Cardiac fibroblast (primary cell): ENCODE measurements around the gene KCNQ1OT1.

Experiments
- DNase-seq, 2 donors: peaks; one replicate each; pipeline versions ENCODE4 v3.0.0 to v3.0.0-alpha.2; 2010; ENCODE audit warnings: low read depth in 2 of 2
- H3K4me3 ChIP-seq, 2 donors: replicated peaks in 1 of 2; 1 replicate in 1 of 2; 2 replicates in 1 of 2; pipeline ENCODE4 v1.5.1; 2011; ENCODE audit warnings: low read depth in 2 of 2, low read length in 2 of 2, mild to moderate bottlenecking in 2 of 2, moderate library complexity in 1 of 2
- TF ChIP-seq, protein P1 (sequence below): IDR thresholded peaks from one replicate; pipeline ENCODE4 v1.5.1; 2011; ENCODE audit warnings: low read depth, mild to moderate bottlenecking, low read length, inconsistent platforms

The KCNQ1OT1 gene

DNA sequence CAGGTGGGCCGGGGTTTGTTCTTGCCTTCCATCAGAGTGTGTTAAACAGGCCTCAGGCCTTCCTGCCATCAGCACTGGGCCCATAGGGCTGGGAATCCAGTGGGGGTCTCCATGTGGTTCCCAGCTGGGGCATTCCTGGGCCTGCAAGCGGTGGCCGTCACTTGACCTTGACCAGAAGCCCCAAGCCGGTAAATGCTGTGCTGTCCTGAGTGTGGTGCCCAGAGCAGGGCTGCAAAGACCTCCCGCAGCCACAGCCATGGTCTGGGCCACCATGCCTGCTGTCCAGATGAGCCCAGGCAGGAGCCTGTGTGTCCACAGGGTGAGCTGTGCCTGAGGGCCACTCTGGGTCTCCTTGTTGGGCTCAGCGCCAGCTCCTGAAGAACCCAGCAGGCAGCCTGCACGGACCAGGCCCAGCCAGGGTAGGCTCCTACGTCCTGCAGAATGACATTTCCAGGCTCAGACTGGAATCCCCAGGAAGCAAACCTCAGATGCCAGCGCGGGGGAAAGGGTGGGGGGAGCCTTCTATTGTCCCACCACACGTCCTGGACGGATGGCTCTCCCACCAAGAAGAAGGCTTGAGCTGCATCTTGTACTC is 117.3 kb downstream of the KCNQ1OT1 start:
- no peak for DNase-seq
- H3K4me3 ChIP-seq, result no peak overlapping the region
- TF ChIP-seq, protein P1, sequence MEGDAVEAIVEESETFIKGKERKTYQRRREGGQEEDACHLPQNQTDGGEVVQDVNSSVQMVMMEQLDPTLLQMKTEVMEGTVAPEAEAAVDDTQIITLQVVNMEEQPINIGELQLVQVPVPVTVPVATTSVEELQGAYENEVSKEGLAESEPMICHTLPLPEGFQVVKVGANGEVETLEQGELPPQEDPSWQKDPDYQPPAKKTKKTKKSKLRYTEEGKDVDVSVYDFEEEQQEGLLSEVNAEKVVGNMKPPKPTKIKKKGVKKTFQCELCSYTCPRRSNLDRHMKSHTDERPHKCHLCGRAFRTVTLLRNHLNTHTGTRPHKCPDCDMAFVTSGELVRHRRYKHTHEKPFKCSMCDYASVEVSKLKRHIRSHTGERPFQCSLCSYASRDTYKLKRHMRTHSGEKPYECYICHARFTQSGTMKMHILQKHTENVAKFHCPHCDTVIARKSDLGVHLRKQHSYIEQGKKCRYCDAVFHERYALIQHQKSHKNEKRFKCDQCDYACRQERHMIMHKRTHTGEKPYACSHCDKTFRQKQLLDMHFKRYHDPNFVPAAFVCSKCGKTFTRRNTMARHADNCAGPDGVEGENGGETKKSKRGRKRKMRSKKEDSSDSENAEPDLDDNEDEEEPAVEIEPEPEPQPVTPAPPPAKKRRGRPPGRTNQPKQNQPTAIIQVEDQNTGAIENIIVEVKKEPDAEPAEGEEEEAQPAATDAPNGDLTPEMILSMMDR, result no peak

DNA sequence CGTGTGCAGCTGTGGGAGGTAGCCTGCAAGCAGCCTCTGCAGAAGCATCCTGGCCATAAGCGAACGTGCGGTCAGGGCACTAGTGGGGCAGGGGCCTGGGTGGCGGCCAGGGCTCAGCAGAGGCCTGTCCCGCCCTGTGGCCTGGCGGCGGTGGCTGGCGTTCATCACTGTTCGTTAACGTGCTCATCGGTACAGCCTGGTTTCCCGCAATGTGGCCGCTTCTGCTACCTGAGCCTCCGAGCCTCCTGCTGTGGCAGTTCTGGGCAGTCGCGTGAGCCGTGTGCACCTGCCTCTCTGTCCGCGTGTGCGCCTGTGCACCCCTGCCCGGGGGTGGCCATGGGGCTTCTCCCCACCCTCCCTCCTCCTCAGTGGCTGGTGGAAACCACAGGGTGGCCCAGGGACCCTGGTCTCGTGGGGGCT is 117.9 kb downstream of the KCNQ1OT1 start:
- H3K4me3 ChIP-seq, result no peak overlapping the region
- DNase-seq, result no peak
- TF ChIP-seq, protein P1, result no peak

DNA sequence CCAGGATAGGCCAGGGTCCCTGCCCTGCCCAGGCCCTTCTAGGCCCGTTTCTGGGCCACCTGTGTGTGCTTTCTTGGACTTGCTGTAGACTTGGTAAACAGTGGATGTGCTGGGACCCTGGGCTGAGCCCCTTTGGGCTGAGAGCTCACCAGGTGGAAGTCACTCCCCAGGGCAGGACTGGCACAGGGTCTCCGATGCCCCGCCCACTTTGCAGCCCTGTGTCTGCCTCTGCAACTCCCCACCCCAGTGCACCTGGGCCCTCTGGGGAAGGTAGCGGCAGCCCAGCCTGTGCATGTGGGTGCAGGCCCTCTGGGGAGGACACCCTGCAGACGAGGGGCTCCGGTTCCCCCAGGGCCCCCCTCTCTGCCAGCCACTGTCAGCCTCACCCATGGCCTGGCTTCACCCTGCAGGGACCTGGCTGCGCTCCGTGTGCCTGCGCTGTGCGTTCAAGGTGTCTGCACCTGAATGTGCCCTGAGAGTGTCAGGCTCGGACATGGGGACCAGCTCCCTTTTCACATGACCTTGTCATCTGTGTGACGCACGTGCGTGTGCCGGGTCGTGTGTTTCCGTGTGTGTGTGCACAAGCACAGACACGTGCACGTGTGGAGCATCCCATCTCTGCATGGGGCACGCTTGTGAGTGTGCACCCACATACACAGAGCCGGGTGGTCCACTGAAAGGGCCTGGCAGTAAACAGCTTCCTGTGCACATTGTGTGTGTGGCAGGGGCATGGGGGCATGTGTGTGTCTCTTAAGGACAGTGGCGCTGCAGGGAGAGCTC is 118.5 kb downstream of the KCNQ1OT1 start:
- H3K4me3 ChIP-seq, result no peak overlapping the region
- TF ChIP-seq, protein P1, result no peak
- no peak for DNase-seq

DNA sequence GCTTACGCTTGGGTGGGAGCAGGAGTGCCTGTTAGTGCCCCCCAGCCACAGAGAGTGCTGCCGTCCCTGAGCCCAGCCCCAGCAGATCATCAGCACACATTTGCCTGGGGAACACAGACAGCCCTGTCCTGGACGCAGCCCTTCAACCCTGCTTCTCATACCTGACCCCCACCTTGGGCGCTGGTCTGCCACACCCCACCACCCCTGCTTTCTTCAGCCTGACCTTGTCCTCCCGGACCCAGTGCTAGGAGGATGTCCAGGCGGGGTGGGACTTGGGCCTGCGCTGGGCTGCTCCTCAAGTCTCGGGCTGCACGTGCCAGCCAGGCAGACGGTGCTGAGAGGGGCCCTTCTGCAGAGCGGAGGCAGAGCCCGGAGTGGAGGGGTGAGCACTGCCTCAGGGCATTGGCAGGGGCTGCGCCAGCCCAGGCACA is 119.2 kb downstream of the KCNQ1OT1 start:
- no peak for DNase-seq
- TF ChIP-seq, protein P1, result no peak
- H3K4me3 ChIP-seq, result no peak overlapping the region

DNA sequence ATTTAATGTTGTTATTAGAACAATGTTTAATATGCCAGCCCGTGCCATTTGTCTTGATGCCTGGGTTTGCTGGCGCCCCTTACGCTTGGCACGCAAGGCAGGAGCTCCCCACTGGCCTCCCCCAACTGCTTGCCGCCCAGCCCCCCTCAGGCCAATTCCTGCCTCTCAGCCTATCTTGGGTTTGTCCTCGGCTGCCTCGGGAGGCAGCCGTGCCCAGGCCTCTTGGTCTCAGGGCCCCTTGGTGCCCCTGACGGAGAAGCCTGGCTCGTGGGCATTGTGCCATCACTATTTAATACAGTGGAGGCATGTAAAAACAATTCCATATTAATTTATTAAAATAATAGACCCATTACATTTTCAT is 119.8 kb downstream of the KCNQ1OT1 start:
- no peak for DNase-seq
- TF ChIP-seq, protein P1, result no peak
- no peak overlapping the region for H3K4me3 ChIP-seq

DNA sequence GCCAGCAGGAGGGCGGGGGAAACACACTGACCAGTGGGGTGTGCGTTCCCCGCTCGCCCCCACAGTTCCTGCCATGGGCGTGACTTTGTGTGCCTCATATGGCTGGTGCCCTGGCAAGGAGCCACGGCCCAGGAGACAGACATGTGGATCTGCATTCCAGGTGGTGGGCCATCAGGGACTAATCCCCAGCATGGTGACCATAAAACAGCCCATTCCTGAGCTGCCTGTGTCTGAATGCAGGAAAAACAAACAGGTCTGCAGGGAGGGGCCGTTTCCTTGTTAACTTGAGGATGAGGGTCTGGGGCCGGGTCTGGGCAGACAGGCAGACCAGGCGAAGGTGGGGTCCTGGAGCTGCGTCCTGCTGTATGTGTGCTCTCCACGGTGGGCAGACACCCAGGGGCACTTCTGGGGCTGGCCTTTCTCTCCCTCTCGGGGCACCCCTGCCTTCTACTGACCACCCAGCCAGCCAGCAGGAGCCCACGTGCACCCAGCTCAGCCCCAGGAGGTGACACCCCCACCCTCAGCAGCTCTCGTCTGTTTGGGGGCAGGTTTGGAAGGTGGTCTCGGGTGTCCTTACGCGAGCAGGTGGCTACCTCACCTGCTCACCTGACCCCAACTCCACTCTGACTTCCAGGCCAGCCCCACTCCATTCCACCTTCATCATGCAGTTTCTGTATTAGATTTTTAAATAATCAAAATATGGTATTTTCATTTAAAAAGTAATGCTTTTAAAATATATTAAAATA is 120.3 kb downstream of the KCNQ1OT1 start:
- H3K4me3 ChIP-seq, result no peak overlapping the region
- TF ChIP-seq, protein P1, result no peak
- DNase-seq, result no peak
